DOHH2 (cell line): Measurements from ENCODE around the gene KREMEN2.

Experiments
- EZH2phosphoT487 ChIP-seq: fragments of 200-600 bp; sonication (generic); IDR thresholded peaks from 2 replicates; pipeline ENCODE4 v1.6.1; 2017; ENCODE audit warnings: borderline replicate concordance, mild to moderate bottlenecking, antibody characterized with exemption, low read length, moderate library complexity, mixed read lengths
- TF ChIP-seq, protein P1 (sequence below): fragments of 200-600 bp; sonication (generic); IDR thresholded peaks from one replicate; pipeline ENCODE4 v1.5.1; 2014; ENCODE audit warnings: antibody characterized with exemption, mild to moderate bottlenecking, low read depth, low read length; ENCODE audit not compliant: poor library complexity, severe bottlenecking

DNA sequence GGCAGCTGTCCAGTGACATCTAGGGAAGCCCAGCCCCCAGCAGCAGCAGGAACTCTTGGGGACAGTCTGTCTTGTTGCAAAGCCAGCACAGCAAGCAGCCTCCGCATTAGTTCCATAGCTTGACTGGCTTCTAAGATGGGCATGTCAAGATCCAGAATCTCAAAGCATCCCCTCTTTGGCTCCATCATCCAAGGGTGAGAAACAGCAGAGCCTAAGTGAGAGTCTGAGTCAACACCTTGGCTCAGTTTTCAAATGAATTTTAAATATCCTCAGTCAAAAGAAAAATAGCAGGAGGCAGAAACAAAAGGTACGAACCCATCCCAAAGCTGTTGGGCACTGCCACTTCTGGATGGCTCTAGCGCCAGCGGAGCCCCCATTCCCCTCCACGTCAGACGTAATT lies 50.9 kb downstream of the KREMEN2 start:
- TF ChIP-seq, protein P1, sequence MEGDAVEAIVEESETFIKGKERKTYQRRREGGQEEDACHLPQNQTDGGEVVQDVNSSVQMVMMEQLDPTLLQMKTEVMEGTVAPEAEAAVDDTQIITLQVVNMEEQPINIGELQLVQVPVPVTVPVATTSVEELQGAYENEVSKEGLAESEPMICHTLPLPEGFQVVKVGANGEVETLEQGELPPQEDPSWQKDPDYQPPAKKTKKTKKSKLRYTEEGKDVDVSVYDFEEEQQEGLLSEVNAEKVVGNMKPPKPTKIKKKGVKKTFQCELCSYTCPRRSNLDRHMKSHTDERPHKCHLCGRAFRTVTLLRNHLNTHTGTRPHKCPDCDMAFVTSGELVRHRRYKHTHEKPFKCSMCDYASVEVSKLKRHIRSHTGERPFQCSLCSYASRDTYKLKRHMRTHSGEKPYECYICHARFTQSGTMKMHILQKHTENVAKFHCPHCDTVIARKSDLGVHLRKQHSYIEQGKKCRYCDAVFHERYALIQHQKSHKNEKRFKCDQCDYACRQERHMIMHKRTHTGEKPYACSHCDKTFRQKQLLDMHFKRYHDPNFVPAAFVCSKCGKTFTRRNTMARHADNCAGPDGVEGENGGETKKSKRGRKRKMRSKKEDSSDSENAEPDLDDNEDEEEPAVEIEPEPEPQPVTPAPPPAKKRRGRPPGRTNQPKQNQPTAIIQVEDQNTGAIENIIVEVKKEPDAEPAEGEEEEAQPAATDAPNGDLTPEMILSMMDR: no peak
- TF ChIP-seq EZH2phosphoT487: no peak
